ENCODE measurements around the gene SOD3. TPM values are rescaled to one million over a fixed set of nuclear protein-coding genes. Genes with fewer than 3 reads are reported as not detected.

The SOD3 gene
- total and polyA plus RNA-seq, 10 of the 15 experiments (the other 5 are each of a cell fraction or from before 2014, with no cell fraction given) = not detected

DNA sequence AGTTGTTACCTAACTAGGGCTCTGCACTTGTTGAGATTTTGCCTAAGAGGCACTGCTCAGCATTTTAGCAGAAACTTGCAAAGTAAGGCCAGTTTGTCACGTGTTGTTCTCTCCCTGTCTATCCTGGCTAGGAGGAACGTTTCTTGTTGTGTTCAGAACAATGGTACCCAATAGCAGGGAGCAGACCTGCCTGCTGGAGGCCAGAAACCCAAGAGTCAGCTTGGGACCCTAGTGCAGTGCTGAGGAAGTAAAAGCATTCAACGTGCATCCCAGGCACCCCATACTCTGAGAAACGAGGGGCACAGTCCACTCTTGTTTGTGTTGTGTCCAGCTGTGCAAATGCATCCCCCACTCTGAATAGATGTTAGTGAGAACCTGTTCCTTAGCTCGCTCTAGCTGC, 42.4 kb downstream of the SOD3 start (continued):
- TF ChIP-seq CUX1 (IDR thresholded peaks at IDR 0.05; ENCODE audit: insufficient replicate concordance, low read depth, low read length) (no peak), SUPT20H (IDR thresholded peaks at IDR 0.05; ENCODE audit: borderline replicate concordance, control insufficient read depth, low read depth, low read length) (no peak), ZNF217 (IDR thresholded peaks at IDR 0.05) (no peak), NR2F1 (conservative IDR thresholded peaks at IDR 0.05) (no peak), BCL3 (IDR thresholded peaks at IDR 0.05; ENCODE audit: borderline replicate concordance, insufficient read depth, low read depth, low read length, poor library complexity, severe bottlenecking) (no peak), CTCF (IDR thresholded peaks at IDR 0.05 in 2 of 3, conservative IDR thresholded peaks at IDR 0.05 in 1 of 3; ENCODE audit: control insufficient read depth in 2 of 3, extremely low read depth in 1 of 3, insufficient read depth in 1 of 3, low read depth in 3 of 3, low read length in 3 of 3) (no peak), MTA2 (IDR thresholded peaks at IDR 0.05; ENCODE audit: low read depth) (no peak), RUNX3 (IDR thresholded peaks at IDR 0.05; ENCODE audit: low read length) (no peak)
- TF ChIP-seq, protein P1, sequence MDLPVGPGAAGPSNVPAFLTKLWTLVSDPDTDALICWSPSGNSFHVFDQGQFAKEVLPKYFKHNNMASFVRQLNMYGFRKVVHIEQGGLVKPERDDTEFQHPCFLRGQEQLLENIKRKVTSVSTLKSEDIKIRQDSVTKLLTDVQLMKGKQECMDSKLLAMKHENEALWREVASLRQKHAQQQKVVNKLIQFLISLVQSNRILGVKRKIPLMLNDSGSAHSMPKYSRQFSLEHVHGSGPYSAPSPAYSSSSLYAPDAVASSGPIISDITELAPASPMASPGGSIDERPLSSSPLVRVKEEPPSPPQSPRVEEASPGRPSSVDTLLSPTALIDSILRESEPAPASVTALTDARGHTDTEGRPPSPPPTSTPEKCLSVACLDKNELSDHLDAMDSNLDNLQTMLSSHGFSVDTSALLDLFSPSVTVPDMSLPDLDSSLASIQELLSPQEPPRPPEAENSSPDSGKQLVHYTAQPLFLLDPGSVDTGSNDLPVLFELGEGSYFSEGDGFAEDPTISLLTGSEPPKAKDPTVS (IDR thresholded peaks at IDR 0.05; ENCODE audit: low read depth, low read length) = no peak

All from GM12878 (cell line).